Measurements from ENCODE around the gene NRROS.
A peak's percentile ranks its signal among the peaks of the same experiment; 100 is the strongest.
"Not testable (repeated sequence)": the region's sequence is repeated elsewhere in the genome, so short reads cannot be mapped to it uniquely, and the experiment has no call there.

NRROS gene

DNA sequence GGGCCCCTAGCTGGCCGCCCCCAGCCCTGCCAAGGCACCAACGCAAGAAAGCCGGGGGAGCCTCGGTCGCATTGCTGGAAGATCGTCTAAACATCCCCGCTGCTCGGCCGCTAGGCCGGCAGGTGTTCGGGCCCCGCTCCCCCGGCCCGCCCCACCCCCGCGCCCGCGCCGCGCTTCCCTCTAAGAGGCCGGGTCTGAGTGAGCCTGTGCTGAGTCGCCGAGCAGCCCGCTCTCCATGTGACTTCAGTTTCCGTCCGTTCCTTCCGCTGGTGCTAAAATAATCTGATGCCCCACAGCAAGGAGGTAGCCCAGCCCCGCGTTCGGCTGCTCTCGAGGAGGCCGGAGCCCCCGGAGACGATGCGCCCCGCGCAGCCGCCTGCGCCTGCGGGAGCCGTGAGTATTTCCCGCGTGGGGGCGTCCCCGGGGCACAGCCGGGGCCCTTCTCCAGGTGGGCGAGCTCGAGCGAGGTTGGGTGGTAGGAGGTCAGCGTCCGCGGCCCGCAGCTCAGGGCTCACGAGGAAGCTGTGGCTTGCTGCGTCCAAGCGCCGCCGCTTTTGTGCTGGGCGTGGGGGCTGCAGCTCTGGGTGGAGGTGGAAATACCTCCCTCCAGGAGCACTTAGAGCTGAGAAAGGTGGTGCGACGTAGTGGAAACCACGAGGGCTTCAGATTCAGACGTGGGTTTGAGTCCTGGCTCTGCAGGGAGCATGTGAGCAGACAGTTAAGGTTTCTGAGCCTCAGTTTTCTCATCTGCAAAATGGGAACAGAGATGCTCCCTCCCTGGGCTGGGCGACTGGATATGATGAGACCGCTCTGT is at the start of gene NRROS:
Gene NRROS, plus strand, starts transcription at position 212 of the 814 bp plus-strand sequence. CDS start 14,846 bp downstream, outside the sequence.
- DNase-seq = peak; percentile 88

DNA sequence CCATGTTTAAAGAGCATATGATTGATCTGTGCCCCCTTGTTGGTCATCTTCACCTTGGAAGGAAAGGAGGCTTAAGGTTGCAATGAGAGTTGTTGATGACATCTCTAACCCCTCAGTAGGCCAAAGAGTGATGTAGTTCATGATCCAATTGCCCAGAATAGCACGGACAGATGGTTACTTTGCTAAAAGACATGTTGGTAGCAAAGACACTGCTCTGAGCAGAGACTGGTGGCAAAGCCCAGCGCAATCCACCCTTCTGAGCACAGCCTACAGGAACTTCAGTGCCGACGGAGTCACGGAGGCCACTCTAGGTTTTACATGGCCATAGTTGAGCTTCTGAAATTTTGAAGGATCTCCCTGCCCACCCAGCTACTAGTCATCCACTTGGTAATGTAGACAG is 49.2 kb upstream of the NRROS start:
- DNase-seq = no peak

DNA sequence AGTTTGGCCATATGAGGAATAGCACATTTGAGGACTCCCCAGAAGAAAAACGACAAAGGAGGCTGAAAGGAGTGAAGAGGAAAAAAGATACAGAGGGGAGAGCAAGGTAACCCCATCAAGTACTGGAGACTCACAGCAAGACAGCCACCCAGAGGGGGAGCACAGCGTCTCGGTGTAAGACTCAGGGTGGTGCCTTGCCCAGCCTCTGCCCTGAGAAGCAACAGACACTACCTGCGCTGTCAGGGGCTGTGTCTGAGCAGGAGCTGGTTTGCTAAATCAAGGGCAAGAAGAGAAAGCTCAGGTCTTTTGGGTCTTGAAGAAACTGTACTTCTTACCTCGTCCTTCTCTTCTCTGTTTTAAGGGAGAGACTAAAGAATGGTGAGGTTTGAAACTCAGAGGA is 43.1 kb upstream of the NRROS start:
- no peak for DNase-seq

DNA sequence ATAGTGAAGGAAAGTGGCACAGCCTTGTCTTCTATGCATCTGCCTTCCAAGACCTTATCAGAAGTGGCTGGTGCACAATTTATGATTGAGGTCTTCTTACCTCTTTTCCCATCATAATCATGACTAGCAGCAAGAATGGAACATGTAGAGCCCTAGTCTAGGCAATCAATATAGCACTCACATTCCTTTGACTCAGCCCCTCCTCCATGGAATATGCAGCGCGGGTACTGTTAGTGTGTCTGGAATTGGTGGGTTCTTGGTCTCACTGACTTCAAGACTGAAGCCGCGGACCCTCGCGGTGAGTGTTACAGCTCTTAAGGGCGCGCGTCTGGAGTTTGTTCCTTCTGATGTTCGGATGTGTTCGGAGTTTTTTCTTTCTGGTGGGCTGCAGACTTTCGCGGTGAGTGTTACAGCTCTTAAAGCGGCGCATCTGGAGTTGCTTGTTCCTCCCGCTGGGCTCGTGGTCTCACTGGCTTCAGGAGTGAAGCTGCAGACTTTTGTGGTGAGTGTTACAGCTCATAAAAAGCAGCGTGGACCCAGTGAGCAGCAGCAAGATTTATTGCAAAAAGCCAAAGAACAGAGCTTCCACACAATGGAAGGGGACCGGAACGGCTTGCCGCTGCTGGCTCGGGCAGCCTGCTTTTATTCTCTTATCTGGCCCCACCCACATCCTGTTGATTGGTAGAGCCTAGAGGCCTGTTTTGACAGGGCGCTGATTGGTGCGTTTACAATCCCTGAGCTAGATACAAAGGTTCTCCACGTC is 41.3 kb upstream of the NRROS start:
- DNase-seq = not testable (repeated sequence)

DNA sequence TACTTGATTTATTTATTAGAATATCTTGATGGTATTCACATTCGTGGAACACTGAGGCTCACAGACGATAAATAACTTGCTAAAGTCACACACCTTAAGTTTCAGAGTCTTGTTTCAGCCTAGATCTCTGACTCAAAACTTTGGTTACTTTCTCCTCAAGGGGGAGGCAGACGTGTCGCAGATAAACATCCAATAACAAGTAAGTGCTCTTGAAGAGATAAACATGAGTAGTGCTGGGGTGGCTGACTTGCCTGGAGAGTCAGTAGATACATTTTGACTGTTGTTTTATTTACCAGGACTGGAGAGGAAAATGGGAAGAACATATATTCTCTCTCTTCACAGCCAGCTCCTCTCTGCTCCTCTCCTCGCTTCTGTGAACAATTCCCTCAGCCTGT is 39.8 kb upstream of the NRROS start:
- no peak for DNase-seq

DNA sequence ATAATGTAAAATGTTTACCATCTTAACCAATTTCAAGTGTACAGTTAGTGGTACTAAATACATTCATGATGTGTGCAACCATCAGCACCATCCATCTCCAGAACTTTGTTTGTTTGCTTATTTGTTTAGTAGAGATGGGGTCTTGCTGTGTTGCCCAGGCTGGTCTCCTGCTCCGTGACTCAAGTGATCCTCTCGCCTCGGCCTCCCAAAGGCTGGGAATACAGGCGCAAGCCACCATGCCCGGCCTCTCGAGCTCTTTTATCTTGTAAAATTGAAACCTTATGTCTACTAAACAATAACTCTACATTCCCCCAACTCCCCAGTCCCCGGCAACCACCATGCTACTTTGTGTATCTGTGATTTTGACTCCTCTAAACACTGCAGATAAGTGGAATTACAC is 39.1 kb upstream of the NRROS start:
- no peak for DNase-seq

DNA sequence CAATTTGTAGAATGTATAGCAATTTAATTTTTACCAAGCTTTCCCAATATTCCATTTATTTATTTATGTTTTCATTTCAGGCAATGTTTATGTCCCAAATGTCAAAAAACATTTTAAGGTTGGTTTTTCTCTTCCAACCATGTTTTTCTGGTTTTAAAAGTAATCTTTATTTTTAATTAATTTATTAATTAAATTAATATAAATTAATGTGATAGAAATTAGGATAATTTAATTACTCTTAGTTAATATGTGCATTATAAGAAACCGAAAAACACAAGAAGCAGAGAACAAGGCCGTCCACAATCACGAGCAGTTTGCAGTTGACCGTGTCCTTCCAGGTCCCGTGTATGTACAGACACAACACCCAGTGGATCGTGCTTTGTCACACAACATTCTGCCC is 36.8 kb upstream of the NRROS start:
- DNase-seq = no peak

DNA sequence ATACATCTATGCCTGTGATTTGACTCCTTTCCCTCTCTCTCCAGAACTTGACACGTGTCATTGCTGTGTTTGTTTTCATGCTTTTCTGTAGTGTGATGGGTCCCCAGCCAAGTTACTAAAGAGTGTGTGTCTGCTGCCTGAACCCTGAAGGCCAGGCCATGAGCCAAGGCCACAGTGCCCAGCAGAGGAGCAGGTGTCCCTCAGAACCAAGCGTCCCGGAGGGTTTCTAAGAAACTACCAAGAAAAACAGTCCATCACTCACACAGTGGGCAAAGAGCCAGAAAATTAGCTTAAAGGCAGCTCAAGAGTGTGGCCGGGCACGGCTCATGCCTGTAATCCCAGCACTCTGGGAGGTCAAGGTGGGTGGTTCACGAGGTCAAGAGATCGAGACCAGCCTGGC is 35.8 kb upstream of the NRROS start:
- DNase-seq = no peak

DNA sequence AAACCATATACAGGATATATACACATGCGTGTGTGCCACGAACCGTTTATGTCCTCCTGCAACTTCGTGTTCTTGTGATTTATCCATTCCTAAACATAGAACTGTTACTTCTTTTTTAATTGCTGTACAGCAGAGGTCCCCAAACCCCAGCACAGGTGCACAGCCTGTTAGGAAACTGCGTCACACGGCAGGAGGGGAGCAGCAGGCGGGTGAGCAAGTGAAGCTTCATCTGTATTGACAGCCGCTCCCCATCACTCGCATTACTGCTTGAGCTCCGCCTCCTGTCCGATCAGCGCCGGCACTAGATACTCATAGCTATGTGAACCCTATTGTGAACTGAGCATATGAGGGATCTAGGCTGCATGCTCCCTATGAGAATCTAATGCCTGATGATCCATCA is 34.9 kb upstream of the NRROS start:
- DNase-seq = no peak

DNA sequence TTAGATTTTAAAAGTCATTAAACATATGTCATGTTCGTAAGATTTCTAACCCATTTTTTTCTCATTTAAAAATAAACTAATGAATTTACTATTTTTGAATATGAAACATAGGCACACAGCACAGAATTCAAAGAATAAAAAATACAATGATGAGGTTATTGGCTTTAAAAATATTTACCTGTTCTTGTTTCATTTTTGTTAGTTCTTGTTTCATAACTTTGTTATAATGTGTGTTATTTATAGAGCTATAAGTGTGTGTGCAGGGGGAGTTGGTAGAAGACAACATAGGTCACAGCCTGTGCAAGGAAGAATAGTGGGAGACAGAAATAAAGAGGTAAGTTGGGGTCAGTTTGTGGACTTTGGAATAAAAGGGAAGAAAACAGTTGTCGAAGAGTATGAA is 30.8 kb upstream of the NRROS start:
- DNase-seq = no peak

DNA sequence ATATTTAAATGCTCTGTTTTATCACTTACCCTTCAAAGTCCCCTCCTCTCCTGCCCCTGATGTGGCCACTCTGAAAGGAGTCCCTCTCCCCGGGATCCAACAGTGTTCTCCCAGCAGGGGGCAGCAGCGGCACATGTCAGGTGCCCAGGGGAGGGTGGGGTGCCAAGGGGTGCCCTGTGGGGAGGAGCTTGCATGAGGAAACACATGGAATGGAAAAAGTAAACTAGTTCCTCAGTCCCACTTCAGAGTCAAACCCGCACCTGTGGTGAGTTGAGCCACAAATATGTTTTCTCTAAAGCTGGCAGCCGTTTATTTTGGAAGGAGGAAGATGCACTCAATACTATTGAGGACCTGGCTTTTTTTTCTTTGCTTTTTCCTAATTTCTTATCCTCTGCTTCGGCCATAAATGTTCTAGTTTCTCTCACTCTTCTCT is 30.1 kb upstream of the NRROS start:
- peak; percentile 92 for DNase-seq

DNA sequence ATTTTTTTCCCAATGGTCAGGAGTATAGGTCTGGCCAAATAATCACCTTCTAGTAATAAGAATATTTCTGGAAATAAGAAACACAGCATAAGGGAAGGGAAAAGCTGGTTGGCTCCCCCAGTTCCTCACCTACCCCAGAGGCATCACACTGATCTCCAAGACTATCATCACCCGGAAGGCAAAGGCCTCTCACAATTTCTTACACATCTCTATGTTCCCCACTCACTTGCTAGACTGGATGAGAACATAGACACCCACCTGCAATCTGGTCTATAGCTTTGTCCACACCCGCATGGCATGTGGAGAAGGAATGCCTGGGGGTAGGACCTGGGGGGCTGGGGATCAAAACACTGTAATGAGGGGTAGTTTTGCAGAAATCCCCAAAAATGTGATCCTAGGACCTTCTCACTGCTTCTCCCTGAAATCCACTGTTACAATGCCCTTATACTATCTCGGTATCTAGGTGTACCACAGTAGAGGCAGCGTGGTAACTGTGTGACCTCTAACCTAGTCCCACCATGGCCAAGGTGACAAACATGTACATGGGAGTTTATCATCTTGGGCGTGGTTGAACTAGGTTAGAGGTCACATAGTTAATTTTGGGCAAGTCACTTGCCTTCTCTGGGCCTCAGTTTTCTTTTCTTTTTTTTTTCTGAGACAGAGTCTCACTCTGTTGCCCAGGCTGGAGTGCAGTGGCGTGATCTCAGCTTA is 29.5 kb upstream of the NRROS start:
- peak; percentile 42 for DNase-seq

DNA sequence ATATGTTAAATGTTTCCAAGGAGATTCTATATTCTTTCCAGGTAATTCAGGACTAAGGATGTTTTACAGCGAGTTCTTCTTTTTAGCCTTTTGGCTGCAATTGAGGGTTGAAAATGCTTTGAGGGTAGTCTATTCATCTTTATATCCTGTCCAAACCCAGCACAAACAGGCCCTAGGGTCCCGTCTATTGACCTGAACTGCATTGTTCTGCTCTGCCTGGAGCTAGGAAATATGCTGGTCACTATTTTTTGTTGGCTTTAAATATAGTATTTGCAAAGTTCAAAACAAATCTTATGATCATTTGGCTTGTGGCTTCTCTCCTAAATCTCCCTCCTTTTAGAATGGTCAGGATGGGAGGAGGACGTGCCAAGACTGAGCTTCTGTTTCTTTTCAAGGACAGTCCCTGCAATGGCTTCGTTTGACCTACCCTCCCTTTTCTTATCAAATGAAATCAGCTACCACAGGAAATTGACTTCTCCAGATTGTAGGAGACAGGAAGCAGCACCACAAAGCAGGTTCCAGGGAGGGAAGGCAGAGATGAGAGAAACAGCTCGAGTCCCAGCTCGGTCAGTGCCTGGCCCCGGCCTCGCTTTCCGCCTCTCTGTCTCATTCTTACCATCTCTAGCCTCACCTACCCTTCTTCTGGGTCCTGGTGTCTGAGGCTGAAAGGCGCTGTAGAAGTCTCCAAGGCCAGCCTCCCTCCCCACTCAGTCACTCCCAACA is 27.6 kb upstream of the NRROS start:
- no peak for DNase-seq

DNA sequence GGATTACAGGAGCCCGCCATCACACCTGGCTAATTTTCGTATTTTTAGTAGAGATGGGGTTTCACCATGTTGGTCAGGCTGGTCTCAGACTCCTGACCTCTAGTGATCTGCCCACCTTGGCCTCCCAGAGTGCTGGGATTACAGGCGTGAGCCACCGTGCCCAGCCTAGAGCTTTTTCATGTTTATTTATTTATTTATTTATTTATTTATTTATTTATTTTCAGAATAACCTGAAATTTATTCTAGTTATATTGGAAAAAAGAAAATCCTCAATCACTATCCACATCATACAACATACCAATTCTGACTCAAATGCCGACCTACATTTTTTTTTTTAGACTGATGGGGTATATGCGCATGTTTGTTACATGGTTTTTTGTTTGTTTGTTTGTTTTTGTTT is 24.3 kb upstream of the NRROS start:
- DNase-seq = not testable (repeated sequence)

DNA sequence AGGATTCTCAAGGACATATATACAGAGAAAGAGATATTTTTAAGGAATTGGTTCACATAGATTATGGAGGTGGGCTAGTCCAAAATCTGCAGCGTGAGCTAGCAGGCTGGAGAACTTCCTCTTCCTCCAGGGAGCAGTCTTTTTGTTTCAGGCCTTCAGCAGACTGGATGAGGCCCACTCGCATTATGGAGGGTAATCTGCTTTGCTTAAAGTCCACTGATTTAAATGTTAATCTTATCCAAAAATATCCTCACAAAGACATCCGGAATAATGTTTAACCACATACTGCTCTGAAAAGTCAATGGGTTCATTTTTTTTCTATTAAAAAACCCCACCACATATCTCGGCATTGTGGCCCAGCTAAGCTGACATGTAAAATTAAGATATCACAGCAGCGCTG is 22.2 kb upstream of the NRROS start:
- no peak for DNase-seq

DNA sequence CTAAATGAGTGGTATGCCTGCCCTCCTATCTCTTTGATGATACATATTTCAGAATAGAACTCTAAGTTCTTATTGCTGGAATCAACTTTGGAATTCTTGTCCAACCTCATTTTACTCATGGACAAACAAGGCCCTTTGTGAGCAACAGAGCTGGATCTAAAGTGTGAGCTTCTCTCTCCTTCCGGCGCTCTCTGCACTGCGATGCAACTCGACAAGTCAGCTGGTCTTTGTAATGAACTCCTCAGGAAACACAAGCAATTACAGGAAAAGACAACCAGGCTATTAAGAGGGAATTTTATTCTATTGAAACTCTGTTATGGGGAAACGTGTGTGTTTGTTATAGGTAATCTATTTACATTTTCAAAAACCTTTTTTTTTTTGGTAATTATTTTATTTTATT is 20.3 kb upstream of the NRROS start:
- no peak for DNase-seq

DNA sequence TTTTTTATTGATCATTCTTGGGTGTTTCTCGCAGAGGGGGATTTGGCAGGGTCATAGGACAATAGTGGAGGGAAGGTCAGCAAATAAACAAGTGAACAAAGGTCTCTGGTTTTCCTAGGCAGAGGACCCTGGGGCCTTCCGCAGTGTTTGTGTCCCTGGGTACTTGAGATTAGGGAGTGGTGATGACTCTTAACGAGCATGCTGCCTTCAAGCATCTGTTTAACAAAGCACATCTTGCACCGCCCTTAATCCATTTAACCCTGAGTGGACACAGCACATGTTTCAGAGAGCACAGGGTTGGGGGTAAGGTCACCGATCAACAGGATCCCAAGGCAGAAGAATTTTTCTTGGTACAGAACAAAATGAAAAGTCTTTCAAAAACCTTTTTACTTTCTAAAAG is 19.9 kb upstream of the NRROS start:
- not testable (repeated sequence) for DNase-seq

DNA sequence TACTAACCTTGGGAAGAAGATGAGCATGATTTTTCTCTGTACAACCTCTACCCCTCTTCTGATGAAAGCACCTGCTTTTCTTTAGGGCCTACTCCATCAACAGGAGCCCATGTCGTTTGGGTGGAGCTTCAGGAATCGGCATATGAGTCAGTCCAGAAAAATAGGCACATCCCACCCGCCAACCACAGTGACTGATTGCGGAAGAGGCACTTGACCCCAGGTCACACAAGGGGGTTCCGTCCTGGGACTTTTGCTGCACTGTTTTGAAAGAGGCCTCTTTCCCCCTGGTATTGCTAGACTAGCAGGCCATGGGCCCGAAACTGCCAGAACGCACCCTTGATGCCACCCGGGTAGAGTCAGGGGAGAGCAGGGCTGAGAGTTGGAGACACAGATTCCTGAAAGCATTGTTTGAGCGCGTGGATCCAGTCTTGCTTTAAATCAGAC is 19.3 kb upstream of the NRROS start:
- no peak for DNase-seq

DNA sequence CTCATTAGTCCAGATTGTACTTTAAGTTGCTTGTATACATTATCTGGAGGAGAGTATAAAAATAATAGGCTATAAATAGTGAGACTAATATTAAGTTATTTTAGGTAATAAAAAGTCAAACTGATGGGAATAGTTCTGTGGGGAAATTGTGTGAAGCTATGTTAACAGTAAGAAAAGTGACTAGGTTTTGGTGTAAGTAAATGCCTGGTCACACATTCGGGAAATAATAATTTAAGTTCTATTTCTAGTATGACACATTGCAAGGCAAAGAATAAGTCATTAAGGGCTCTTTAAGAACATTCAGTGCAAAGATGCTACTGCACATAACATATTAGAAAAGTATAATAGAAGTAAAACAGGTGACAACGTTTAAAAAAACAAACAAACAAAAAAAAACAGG is 18.8 kb upstream of the NRROS start:
- no peak for DNase-seq

DNA sequence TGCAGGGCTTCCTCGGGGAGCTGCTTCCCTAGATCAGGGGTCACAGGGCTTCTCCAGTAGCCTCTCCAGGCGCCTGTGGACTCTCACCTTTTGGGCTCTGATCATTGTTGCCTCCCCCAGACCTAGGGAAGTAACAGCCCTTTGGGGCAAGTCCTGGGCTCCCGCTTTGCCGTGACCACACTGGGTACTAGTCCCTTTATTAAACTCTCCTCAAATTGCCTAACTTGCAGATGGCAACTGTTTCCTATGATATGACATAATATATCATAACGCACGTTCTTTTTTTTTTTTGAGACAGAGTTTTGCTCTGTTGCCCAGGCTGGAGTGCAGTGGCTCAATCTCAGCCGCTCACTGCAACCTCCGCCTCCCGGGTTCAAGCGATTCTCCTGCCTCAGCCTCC is 17.9 kb upstream of the NRROS start:
- no peak for DNase-seq

DNA sequence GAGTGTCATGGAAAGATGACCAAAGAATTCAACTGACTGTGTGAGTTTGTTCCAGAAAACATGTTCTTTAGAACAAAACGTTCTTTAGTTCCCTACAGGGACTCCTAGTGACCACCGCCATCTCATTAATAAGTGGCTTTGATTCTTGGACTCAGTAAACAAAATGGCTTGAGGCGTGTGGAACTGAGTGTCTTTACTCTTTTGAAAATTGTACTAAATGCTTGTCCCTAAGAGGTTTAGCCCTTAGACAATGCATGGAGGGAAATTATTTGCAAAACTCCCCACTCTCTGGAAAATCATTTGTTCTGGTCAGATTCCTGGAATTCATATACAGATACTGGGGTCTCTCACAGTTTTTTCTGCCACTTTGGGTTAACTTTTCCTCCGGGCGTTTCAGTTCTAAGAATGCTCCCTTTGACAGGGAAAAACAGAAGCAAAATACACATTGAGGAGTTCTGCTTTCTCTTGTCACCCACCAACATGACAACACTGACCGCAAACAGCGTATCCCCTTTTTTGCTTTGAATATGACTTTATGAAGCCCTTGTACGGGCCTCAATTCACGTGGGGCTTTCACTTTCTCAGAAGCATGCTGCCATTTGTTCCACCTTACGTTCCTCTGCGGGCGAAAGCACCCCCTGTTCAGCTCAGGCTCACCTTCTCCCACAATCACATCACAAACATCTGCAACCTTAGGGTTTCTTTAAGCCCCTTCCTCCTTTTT is 15.3 kb upstream of the NRROS start:
- no peak for DNase-seq

DNA sequence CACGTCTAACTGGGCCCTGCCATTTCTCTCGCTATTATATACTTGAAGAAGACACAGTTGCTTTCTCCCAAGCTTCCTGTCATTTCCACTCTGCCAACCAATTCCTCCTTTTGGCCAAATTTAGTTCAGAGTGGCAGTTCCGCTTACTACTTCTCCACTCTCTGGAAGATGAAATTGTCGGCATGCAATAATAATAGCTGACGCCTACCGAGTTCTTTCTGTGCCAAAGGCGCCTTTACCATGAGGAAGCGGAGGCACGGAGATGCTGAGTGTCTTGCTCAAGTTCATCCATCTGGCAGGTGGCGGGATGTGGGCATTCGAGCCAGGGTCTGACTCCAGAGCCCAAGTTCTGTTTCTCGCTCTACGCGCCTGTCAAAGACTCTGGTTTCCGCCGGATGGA is 14.6 kb upstream of the NRROS start:
- no peak for DNase-seq

Data from NK-92 treated with Interleukin-12 subunit alpha and Interleukin-12 subunit beta, amount 100 ng/mL, for 24 hours (cell line).